ENCODE results near the gene WWOX.

- TF ChIP-seq POLR2A (IDR thresholded peaks at IDR 0.05; ENCODE audit: extremely low read depth, insufficient read length) (no peak), CTCF (IDR thresholded peaks at IDR 0.05; ENCODE audit: low read depth, low read length) (no peak)
These were observed 595.0 kb downstream of the WWOX start for GRCh38 chr16:78694414-78694813.

All from NB4 (cell line).